ENCODE data around the gene MTHFD1L. TPM values are rescaled to one million over a fixed set of nuclear protein-coding genes. Genes with fewer than 3 reads are reported as not detected.

The MTHFD1L gene
- total and polyA plus RNA-seq, 2 of the 4 experiments (the other 2 are of a cell fraction): 43.5 to 53.2 TPM

DNA sequence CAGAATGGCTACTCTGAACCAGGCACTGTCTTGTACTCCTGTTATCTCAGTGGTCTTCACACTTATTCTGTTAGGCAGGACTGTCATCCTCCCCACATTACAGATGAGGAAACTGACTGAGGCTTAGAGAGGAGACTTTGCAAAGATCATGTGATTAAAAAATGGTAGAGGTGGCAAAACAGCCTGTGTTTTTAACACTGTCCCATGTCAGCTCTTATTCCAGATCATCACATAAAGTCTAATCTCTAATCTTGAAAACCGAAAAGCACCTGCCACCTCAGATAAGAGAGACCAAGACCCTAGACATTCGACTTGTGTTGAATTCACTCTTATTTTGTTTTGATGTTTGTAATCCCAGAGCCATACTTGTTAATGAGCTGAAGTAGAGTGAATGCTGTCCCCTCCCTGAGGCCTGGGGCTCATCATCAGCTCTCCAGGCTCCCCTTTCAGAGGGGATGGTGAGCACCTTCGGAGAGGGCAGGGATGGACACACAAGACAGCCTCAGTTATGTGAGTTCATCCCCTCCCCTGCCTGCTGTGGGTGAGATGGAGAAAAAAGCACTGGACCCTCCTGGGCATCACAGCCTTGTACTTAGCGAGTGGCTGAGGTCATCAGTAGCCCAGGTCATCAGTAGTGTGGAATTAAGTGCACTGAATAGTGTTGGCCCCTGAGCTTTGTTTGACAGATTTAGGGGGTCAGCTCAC is 30.6 kb downstream of the MTHFD1L start:
- no peak overlapping the region for H2AK9ac ChIP-seq (replicated peaks; ENCODE audit: low read depth, low read length, poor library complexity)
- H2AFZ ChIP-seq (replicated peaks; ENCODE audit: low read length, poor library complexity): no peak overlapping the region
- H3K4me3 ChIP-seq (ENCODE audit: insufficient read depth, low read depth, low read length): no peak overlapping the region
- peaks cover 7% of the 10 kb centered on the region for H4K20me1 ChIP-seq (ENCODE audit: insufficient read depth, low read length)
- H3K27ac ChIP-seq (ENCODE audit: insufficient read depth, low read length): peak overlapping the region; percentile 31; the same call in 1 of the 2 replicates
- H3K79me1 ChIP-seq (ENCODE audit: low read depth in 1 of 2, low read length in 2 of 2): peaks cover 44 to 67% of the 10 kb centered on the region in 2 experiments
- no peaks in the 10 kb centered on the region for H3K9me3 ChIP-seq (ENCODE audit: control insufficient read depth, insufficient read depth, low read length)
- no peak overlapping the region for H2BK120ac ChIP-seq (ENCODE audit: low read depth, low read length)
- peak overlapping the region; percentile 33; the same call in 1 of the 2 replicates for H3K23ac ChIP-seq (ENCODE audit: low read depth, low read length)
- intact Hi-C loops (cut with micrococcal nuclease): loop anchor here (10.0 kb wide), 1 partner anchor 169 kb away; no protein-coding TSS in a partner anchor
- H3K36me3 ChIP-seq (ENCODE audit: control insufficient read depth, insufficient read depth, low read length): peaks cover 44% of the 10 kb centered on the region
- in situ Hi-C loops (cut with MboI; ENCODE audit: low sequenced_read_pairs): no loop called here
- H3K27me3 ChIP-seq (ENCODE audit: control insufficient read depth, insufficient read depth, low read length): no peaks in the 10 kb centered on the region
- H2AK5ac ChIP-seq (ENCODE audit: low read depth, low read length): no peak overlapping the region
- peak overlapping the region; percentile 27 for H4K5ac ChIP-seq (ENCODE audit: low read depth, low read length)
- dilution Hi-C loops (cut with HindIII; ENCODE audit: low sequenced_read_pairs, unreplicated experiment): no loop called here
- H2BK15ac ChIP-seq (ENCODE audit: low read depth, low read length): no peak overlapping the region
- BruUV-seq (replicated peaks): no TSS peak
- peaks cover 12% of the 10 kb centered on the region for H3K9me1 ChIP-seq (ENCODE audit: insufficient read depth, low read length)
- no peak overlapping the region for H3K56ac ChIP-seq (ENCODE audit: extremely low read depth, insufficient read depth, low read length)
- no peak for TF ChIP-seq POLR2A (IDR thresholded peaks at IDR 0.05; ENCODE audit: low read depth, low read length)
- TF ChIP-seq MAZ (IDR thresholded peaks at IDR 0.05; ENCODE audit: borderline replicate concordance, low read depth, low read length): no peak
- TF ChIP-seq SMC3 (IDR thresholded peaks at IDR 0.05; ENCODE audit: low read depth, low read length): no peak
- TF ChIP-seq, protein P1, sequence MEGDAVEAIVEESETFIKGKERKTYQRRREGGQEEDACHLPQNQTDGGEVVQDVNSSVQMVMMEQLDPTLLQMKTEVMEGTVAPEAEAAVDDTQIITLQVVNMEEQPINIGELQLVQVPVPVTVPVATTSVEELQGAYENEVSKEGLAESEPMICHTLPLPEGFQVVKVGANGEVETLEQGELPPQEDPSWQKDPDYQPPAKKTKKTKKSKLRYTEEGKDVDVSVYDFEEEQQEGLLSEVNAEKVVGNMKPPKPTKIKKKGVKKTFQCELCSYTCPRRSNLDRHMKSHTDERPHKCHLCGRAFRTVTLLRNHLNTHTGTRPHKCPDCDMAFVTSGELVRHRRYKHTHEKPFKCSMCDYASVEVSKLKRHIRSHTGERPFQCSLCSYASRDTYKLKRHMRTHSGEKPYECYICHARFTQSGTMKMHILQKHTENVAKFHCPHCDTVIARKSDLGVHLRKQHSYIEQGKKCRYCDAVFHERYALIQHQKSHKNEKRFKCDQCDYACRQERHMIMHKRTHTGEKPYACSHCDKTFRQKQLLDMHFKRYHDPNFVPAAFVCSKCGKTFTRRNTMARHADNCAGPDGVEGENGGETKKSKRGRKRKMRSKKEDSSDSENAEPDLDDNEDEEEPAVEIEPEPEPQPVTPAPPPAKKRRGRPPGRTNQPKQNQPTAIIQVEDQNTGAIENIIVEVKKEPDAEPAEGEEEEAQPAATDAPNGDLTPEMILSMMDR (conservative IDR thresholded peaks at IDR 0.05; ENCODE audit: low read depth, low read length): no peak
- no peak for TF ChIP-seq CHD1 (IDR thresholded peaks at IDR 0.05; ENCODE audit: low read depth, low read length)
- TF ChIP-seq, protein P2, sequence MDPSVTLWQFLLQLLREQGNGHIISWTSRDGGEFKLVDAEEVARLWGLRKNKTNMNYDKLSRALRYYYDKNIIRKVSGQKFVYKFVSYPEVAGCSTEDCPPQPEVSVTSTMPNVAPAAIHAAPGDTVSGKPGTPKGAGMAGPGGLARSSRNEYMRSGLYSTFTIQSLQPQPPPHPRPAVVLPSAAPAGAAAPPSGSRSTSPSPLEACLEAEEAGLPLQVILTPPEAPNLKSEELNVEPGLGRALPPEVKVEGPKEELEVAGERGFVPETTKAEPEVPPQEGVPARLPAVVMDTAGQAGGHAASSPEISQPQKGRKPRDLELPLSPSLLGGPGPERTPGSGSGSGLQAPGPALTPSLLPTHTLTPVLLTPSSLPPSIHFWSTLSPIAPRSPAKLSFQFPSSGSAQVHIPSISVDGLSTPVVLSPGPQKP (IDR thresholded peaks at IDR 0.05; ENCODE audit: borderline replicate concordance, low read depth, low read length): no peak
- TF ChIP-seq, protein P3, sequence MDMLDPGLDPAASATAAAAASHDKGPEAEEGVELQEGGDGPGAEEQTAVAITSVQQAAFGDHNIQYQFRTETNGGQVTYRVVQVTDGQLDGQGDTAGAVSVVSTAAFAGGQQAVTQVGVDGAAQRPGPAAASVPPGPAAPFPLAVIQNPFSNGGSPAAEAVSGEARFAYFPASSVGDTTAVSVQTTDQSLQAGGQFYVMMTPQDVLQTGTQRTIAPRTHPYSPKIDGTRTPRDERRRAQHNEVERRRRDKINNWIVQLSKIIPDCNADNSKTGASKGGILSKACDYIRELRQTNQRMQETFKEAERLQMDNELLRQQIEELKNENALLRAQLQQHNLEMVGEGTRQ (IDR thresholded peaks at IDR 0.05; ENCODE audit: low read depth, low read length): no peak
- TF ChIP-seq MAFK (IDR thresholded peaks at IDR 0.05; ENCODE audit: low read depth, low read length): no peak
- TF ChIP-seq RAD21 (IDR thresholded peaks at IDR 0.05; ENCODE audit: low read length): no peak
- no peak for TF ChIP-seq BHLHE40 (IDR thresholded peaks at IDR 0.05; ENCODE audit: low read depth, low read length)
- TF ChIP-seq MXI1 (IDR thresholded peaks at IDR 0.05; ENCODE audit: borderline replicate concordance, low read depth, low read length): no peak
- no peak for TF ChIP-seq RCOR1 (IDR thresholded peaks at IDR 0.05; ENCODE audit: insufficient replicate concordance, low read length)
- TF ChIP-seq RFX5 (IDR thresholded peaks at IDR 0.05; ENCODE audit: low read depth, low read length): no peak
- DNase-seq (no peak), ATAC-seq (ENCODE audit: low read depth) (no peak)
- H3K4me2 ChIP-seq (ENCODE audit: low read depth, low read length): no peak overlapping the region
- no peak overlapping the region for H3K9ac ChIP-seq (ENCODE audit: low read depth, low read length)
- no CpG with 5 or more reads among the region's 4 CpGs for WGBS, 2 experiments (ENCODE audit: extremely low coverage in 2 of 2, insufficient read length in 1 of 2)
- H3K4me1 ChIP-seq (ENCODE audit: control insufficient read depth, insufficient read depth, low read length): peaks cover 13% of the 10 kb centered on the region
- peak overlapping the region; percentile 67 for H3K18ac ChIP-seq (ENCODE audit: low read depth, low read length)
- POLR2A ChIA-PET (ENCODE audit: unreplicated experiment): interaction anchor here (0.6 kb wide), 1 partner anchor 14 kb away, joined by 3 read pairs; no protein-coding TSS in a partner anchor
- no peak overlapping the region for H2BK20ac ChIP-seq (ENCODE audit: low read depth, low read length)
- H3K4ac ChIP-seq (ENCODE audit: low read depth, low read length): peak overlapping the region; percentile 20; the same call in 1 of the 2 replicates
- peak overlapping the region in 1 of 2 experiments; percentile 32; a peak in 2 of 4 replicates for H4K8ac ChIP-seq (ENCODE audit: low read depth in 2 of 2, low read length in 2 of 2)
- CTCF ChIA-PET: interaction anchor here (0.6 to 2.5 kb wide), 2 partner anchors 140 to 428 kb away, joined by 3 to 11 read pairs; no protein-coding TSS in a partner anchor
- H3K14ac ChIP-seq (replicated peaks; ENCODE audit: low read depth, low read length): no peak overlapping the region
- no peak overlapping the region for H4K91ac ChIP-seq (ENCODE audit: insufficient read depth, low read depth, low read length)
- peak overlapping the region; percentile 55 for H2BK5ac ChIP-seq (ENCODE audit: low read depth, low read length, poor library complexity, severe bottlenecking)
